Erythroblast (primary cell): ENCODE data around the gene AP2S1.

Source experiments
- GATA1 ChIP-seq: IDR thresholded peaks from 2 replicates; pipeline ENCODE4 v1.6.1; 2011; ENCODE audit warnings: low read depth, mild to moderate bottlenecking, control low read depth, low read length, moderate library complexity
- POLR2A ChIP-seq: IDR thresholded peaks from 2 replicates; pipeline ENCODE4 v1.6.1; 2011; ENCODE audit warnings: mild to moderate bottlenecking, low read length

DNA sequence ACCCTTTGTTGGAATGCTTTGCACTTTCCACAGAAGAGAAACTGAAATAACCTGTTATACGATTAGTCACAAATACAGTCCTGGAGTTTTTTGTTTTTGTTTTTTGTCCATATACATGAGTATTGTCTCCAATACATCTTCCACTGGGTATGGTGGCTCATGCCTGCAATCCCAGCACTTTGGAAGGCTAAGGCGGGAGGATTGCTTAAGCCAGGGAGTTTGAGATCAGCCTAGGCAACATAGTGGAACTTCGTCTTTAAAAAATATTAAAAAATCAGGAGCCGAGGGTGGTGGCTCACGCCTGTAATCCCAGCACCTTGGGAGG, 25.0 kb downstream of the AP2S1 start:
- no peak for TF ChIP-seq POLR2A
- TF ChIP-seq GATA1 = no peak
